Epithelial cell of proximal tubule (primary cell): ENCODE measurements around the gene BGLAP. TPM values are rescaled to one million over a fixed set of nuclear protein-coding genes. Genes with fewer than 3 reads are reported as not detected.

Experiments used
- DNase-seq: peaks from one replicate; pipeline ENCODE4 v3.0.0-alpha.2; 2011; ENCODE audit warnings: low read depth
- H3K4me3 ChIP-seq: 2 replicates; pipeline ENCODE4 v1.5.1; 2011; ENCODE audit warnings: low read depth, mild to moderate bottlenecking, low read length
- total RNA-seq: library from RNA; depleted of rRNA; stranded (reverse); fragments of >200 nt; gene quantifications from 2 replicates; pipeline ENCODE4 v1.2.3, GENCODE V29; 2015
- TF ChIP-seq, protein P1 (sequence below): conservative IDR thresholded peaks from 2 replicates; pipeline ENCODE4 v1.5.1; 2012; ENCODE audit warnings: low read depth, mild to moderate bottlenecking, low read length

BGLAP gene
- total RNA-seq, 1 donor from 2014 or later: 0.29 TPM

GRCh38 chr1:156200044-156200443, 41.9 kb upstream of the BGLAP start:
- DNase-seq: no peak
- H3K4me3 ChIP-seq: no peak overlapping the region
- TF ChIP-seq, protein P1, sequence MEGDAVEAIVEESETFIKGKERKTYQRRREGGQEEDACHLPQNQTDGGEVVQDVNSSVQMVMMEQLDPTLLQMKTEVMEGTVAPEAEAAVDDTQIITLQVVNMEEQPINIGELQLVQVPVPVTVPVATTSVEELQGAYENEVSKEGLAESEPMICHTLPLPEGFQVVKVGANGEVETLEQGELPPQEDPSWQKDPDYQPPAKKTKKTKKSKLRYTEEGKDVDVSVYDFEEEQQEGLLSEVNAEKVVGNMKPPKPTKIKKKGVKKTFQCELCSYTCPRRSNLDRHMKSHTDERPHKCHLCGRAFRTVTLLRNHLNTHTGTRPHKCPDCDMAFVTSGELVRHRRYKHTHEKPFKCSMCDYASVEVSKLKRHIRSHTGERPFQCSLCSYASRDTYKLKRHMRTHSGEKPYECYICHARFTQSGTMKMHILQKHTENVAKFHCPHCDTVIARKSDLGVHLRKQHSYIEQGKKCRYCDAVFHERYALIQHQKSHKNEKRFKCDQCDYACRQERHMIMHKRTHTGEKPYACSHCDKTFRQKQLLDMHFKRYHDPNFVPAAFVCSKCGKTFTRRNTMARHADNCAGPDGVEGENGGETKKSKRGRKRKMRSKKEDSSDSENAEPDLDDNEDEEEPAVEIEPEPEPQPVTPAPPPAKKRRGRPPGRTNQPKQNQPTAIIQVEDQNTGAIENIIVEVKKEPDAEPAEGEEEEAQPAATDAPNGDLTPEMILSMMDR: no peak

GRCh38 chr1:156203331-156203730, 38.7 kb upstream of the BGLAP start:
- no peak for DNase-seq
- H3K4me3 ChIP-seq: no peak overlapping the region
- TF ChIP-seq, protein P1: no peak

- TF ChIP-seq, protein P1: no peak
- no peak overlapping the region for H3K4me3 ChIP-seq
- no peak for DNase-seq
Measured at GRCh38 chr1:156204686-156205085, 37.3 kb upstream of the BGLAP start.

DNA sequence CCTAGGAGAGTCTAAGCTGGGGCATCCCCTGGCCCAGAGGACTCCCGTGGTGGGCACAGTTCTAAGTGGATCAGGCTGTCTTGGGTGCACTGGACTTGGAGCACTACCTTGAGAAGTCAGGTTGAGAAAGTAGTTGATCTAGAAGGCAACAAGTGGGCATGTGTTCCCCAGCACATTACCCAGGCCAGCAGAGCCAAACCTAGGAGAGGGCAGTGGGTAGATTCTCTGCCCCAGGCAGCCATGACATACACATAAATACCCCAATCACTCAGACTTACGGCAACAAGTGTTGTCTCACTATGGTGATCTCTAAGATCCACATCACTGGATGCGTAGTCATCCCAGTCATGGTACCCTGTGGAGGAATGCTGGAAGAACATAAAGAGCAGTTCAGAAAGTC, 30.7 kb upstream of the BGLAP start:
- TF ChIP-seq, protein P1: no peak
- no peak overlapping the region for H3K4me3 ChIP-seq
- DNase-seq: no peak

DNA sequence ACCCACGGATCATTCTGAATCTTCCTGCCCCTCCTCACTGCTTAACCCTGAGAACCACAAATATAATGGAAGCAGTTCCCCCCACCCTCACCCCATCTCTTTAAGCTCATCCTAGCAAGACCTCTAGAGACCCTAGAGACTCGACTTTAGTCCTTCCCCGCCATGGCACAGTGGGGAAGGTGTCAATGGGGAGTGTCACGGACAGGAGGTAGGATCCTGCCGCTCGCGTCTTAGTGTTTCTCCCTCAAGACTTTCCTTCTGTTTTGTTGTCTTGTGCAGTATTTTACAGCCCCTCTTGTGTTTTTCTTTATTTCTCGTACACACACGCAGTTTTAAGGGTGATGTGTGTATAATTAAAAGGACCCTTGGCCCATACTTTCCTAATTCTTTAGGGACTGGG, 29.9 kb upstream of the BGLAP start:
- no peak for DNase-seq
- TF ChIP-seq, protein P1: no peak
- peak overlapping the region; percentile 61 for H3K4me3 ChIP-seq

DNA sequence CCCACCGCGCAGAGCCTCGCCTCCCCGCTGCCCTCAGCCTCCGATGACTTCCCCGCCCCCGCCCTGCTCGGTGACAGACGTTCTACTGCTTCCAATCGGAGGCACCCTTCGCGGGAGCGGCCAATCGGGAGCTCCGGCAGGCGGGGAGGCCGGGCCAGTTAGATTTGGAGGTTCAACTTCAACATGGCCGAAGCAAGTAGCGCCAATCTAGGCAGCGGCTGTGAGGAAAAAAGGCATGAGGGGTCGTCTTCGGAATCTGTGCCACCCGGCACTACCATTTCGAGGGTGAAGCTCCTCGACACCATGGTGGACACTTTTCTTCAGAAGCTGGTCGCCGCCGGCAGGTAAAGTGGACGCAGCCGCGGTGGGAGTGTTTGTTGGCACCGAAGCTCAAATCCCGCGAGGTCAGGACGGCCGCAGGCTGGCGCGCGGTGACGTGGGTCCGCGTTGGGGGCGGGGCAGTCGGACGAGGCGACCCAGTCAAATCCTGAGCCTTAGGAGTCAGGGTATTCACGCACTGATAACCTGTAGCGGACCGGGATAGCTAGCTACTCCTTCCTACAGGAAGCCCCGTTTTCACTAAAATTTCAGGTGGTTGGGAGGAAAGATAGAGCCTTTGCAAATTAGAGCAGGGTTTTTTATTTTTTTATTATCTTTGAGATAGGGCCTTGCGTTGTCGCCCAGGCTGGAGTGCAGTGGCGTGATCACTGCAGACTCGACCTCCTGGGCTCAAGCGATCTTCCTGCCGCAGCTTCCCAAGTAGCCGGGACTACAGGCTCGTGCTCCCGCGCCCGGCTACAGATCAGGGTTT, 28.9 kb upstream of the BGLAP start, which contains the start of gene PMF1:
Gene PMF1, plus strand, starts transcription at position 175 of the 811 bp plus-strand sequence. Its CDS starts 9 bp downstream, at position 184.
- DNase-seq: peak; percentile 64
- TF ChIP-seq, protein P1: no peak
- peak within 1 kb of the TSS; percentile 61 for H3K4me3 ChIP-seq

DNA sequence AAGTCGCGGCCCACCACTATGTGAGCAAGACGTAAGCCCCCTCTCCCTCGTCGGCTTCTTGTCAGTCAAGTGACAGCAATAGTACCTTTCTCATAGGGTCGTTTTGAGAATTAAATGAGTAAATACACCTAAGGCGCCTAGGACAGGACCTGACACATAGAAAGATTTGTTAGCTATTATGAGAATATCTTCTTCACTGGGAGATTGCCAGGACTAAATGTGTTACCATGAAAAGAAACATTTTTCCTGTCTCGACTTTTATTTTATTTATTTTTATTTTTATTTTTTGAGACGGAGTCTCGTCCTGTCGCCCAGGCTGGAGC, 28.4 kb upstream of the BGLAP start:
- TF ChIP-seq, protein P1: no peak
- no peak for DNase-seq
- peak overlapping the region; percentile 61 for H3K4me3 ChIP-seq
